Stimulated activated CD8-positive, alpha-beta memory T cell treated with anti-CD3 and anti-CD28 coated beads, Interleukin-7, amount 100 ng/mL, for 1 hour (primary cell): Measurements from ENCODE around the gene M6PR.
"Not testable (repeated sequence)": the region's sequence is repeated elsewhere in the genome, so short reads cannot be mapped to it uniquely, and the experiment has no call there.

Source experiments
- DNase-seq, 2 donors: peaks; one replicate each; pipeline ENCODE4 v3.0.0-alpha.2; 2020; ENCODE audit warnings: low read depth in 2 of 2

M6PR gene

DNA sequence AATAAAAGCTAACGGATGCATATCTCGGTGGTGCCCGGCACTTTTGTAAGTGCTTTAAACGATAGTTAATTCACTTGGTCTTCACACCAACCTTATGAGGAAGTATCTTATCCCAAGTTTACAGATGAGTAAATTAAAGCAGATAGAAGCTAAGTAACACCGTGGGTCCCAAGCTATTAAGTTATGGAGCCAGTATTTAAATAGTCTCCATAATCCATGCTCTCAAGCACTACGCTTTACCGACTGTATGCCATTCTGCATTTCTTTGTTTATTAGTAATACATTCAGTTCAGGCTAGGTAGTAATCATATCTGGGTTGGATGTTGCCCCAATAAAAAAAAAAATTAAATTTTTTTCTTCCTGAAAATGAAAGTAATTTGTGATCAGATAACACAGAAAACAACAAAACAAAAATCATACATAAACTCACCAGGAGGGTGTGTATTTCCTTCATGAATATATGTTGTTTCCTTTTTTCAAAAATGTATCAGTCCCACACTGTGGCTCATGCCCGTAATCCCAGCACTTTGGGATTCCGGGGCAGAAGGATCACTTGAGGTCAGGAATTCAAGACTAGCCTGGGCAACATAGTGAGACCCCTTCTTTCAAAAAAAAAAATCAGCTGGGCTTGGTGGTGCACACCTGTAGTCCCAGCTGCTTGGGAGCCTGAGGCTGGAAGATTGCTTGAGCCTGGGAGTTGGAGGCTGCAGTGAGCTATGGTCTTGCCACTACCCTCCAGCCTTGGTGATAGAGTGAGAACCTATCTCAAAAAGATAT lies 1.4 kb upstream of the M6PR start:
- DNase-seq, result no peak

DNA sequence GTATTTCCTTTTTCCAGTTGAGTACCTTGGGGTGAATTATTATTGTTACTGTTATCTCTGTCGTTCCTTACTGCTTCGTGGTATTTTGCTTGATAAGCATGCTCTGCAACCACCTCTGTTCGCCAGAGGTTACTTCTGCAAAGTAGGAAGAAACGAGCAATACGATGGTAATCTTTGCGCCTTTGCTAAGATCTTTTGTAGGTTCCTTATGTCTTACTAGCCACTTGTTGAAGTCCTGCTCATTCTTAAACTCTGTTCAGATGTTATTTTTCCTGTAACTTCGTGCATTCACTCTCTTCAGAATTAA lies 729 bp upstream of the M6PR start:
- no peak for DNase-seq

DNA sequence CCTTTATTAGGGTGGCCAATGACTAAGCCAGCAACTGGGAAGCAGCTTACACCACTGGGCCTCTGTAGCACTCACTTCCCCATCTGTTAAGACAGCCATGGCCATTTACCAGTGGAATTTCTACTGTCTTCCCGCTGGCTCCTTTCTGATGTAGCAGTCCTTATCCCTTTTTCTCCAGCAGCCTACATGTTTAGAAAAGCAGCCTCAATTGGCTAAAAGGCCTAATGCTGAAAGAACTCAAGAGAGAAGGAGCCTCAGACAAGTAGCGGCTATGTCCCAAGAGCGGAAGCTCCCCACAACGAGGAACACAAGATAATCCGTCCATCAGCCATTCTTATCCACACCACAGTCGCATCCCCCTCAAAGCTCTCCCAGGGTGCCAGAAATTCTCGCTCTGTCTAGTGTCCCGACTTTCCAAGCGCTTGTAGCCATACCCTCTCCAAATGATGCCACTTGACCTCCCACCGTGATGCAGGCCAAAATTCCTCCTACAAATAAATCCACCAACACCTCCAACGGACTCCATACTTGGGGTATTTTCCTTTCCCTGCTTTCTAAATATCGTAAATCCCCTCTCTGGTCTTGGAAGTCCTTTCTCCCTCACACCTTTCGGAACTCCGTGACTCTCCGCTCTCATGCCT lies 624 bp downstream of the M6PR start:
- no peak for DNase-seq

DNA sequence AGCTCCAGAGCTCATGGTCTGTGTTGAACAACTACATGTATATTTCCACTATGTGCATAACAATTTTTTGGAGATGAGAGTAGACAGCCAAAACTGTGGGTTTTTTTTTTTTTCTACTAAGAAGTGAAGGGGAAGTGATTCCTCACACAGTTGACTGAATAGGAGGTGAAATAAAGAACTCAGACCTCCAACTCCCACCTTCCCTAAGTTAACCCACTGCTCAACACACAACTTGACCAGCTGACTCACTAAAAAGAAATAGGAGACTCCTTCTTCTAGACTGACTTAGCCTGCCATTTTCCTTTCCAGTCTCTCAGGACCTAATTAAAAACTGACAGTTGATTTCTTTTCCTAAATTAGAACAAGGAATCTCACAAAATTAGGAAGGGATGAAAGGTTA lies 1.7 kb downstream of the M6PR start:
- no peak for DNase-seq

DNA sequence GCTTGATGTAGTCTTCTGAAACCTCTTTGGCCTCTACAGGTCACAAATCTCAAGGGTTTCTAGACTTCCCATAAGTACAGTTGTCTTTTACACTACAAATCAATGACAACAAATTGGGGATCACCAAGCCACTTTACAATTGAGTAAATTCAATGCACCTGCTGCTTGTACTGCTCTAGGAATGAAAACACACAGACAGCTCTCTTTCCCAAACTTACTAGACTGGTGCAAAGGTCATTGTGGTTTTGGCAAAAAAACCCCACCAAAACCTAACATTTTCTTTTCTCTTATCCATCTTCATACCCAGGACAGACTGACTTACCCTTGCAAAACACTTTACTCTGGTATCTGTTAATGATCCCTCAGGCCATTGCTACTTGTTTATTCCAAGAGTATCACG lies 2.7 kb downstream of the M6PR start:
- no peak for DNase-seq

DNA sequence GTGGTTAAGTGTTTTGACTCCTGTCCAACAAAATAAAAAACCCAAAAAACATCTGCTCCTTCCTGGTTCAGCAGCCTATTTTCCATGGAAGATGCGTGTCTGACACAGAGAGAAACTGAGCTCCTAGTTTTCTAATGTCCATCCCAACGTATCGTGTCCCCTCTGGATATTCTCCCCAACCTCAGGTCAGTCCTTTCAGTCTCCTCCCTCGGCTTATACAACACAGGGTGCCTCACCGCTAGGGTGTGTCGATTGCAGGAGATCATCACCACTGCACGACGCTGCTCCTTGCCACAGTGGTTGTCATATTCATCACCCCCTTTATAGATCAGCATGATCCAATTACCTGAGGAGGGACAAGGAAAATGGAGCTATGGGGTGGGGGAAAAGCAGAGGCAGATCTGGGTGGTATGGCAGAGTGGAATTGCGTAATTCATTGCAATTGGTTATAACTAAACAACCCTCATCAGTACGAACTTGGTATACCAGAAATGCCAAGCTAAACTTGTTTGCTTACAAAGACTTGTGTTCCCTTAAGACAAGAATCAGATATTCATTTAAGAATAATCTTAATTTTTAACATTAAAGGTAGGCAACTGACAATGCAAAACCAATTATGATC lies 5.8 kb downstream of the M6PR start:
- no peak for DNase-seq

DNA sequence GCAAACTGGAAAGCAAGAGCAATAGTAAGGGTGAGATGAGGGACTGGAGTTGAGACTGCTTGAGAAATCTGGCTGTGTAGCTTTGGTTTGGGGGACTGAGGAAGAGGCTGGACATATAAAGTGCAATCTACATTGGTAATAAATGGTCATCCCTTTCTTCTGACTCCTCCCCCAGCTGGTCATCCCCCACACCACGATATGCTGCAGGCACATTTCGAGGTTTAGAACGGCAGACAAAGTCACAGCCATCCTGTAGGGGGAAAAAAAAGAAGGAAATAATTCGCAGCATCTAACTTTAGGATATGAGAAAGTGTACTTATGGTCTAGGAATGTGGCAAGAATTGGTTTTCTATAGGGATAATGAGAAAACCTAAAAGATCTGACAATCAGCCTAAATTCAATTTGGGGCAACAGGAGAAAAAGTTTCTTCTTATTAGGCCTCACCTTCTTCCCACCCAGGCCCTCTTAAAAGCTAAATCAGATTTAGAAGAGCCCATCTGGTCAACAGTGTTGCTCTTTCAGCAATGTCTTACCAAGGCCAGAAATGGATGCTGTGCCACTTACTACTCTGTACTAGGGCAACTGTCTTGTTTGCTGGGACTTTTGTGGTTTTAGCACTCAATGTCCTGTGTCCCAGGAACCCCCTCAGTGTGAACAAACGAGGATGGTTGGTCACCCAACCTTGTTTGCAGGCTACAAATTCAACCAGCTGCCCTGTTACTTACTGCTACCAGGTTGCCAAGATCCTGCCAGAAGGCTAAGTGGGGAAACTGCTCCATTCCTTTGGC lies 7.6 kb downstream of the M6PR start:
- no peak for DNase-seq

DNA sequence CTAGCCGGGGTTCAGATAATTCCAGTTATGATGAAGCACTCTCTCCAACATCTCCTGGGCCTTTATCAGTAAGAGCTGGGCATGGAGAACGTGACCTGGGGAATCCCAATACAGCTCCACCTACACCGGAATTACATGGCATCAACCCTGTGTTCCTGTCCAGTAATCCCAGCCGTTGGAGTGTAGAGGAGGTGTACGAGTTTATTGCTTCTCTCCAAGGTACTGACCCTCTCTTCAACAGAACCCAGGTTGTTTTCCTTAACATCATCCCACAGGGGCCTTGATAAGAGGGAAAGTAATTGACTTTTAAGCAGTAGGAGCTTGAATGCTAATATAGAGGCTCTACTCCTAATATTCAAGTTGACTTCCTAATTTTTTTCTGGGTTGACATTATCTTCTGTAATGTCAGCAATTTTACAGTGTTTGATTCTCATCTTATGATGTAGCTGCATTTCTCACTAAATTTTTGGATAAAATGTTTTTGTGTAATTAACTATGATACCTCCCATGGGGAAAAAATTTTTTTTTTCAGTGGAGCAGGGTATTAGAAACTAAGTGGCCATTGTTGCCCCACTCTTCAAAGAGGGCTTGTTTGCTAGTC lies 11.5 kb downstream of the M6PR start:
- not testable (repeated sequence) for DNase-seq

DNA sequence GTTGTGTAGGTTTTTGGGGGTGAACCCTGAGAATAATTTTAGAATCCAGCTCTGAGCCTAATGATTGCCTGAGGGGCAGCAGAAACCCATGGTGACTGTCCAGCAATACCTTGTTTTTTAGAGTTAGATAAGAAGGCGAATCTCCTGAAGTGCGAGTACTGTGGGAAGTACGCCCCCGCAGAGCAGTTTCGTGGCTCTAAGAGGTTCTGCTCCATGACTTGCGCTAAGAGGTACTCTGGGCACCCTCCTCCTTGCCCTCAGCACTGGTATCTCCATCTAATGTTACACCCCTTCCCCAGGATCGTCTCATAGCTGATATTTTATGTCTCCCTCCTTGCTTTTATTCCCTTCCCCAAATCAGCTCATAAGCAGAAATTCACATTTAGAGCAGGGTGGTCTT lies 12.7 kb downstream of the M6PR start:
- DNase-seq, result no peak

DNA sequence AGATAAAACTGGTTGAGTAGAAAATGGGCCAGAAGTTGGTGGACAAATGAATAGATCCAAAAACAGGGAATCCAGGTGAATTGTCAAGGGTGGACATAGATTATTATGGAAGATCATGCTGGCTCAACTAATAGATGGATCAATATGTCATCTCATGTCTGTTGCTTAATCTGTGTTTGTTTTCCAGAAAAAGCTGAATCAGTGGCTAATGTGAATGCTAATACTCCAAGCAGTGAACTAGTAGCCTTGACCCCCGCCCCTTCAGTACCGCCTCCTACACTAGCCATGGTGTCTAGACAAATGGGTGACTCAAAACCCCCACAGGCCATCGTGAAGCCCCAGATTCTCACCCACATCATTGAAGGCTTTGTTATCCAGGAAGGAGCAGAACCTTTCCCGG lies 15.4 kb downstream of the M6PR start:
- DNase-seq, result not testable (repeated sequence)

DNA sequence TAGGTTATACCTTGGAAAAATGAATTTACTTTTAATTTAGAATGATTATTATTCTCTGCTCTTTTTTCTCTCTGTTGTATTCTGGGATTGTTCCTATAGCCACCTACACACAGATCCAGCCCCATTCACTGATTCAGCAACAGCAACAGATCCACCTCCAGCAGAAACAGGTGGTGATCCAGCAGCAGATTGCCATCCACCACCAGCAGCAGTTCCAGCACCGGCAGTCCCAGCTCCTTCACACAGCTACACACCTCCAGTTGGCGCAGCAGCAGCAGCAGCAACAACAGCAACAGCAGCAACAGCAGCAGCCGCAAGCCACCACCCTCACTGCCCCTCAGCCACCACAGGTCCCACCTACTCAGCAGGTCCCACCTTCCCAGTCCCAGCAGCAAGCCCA lies 17.0 kb downstream of the M6PR start:
- DNase-seq, result not testable (repeated sequence)

DNA sequence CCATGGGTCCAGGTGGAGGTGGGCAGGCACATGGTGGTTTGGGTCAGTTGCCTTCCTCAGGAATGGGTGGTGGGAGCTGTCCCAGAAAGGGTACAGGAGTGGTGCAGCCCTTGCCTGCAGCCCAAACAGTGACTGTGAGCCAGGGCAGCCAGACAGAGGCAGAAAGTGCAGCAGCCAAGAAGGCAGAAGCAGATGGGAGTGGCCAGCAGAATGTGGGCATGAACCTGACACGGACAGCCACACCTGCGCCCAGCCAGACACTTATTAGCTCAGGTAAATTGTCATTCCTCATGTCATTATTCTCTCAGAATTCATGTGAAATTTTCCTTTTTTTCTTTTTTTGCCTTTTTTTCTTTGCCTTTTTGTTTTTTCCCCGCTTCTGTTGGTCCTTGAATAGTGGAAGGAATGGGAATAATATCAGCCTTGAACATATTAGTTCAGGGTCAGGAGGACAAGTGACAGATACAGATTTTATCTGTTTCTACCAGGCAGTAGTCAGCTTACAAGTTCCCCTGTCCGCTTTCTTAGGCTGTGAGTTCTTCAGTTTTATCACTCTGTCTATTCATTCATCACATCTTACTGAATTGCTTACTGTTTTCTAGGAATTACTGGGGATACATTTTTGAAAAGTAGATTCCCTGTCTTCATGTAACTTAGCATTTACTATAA lies 18.7 kb downstream of the M6PR start:
- not testable (repeated sequence) for DNase-seq

DNA sequence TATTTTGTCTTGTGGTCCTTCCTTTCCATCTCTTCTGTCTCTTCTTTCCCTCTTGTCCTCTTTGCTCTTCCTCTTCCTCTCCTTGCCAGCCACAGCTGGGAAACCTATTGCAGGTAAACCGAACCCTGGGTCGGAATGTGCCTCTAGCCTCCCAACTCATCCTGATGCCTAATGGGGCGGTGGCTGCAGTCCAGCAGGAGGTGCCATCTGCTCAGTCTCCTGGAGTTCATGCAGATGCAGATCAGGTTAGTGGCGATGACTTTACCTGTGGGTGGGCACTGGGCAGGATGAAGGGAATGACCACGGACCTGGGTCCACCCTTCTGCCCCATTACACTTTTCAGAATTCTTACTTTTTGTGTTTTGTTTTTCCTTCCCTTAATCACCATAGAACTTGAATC lies 26.9 kb downstream of the M6PR start:
- DNase-seq, result no peak

DNA sequence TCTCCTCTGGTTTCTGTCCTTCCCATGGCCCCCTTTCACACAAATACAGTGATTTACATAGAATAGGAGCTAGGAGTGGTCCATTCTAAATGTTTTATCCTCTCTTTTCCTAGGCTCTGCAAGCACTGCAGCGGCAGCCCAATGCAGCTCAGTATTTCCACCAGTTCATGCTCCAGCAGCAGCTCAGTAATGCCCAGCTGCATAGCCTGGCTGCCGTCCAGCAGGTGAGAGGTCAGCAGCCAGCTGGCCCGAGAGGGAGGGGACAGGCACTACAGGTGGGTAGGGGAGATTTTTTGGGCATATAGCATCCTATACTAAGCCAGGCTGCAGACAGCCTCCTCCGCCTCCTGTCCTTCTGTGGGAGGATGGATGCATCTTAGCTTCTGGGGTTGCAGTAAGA lies 29.8 kb downstream of the M6PR start:
- DNase-seq, result not testable (repeated sequence)

DNA sequence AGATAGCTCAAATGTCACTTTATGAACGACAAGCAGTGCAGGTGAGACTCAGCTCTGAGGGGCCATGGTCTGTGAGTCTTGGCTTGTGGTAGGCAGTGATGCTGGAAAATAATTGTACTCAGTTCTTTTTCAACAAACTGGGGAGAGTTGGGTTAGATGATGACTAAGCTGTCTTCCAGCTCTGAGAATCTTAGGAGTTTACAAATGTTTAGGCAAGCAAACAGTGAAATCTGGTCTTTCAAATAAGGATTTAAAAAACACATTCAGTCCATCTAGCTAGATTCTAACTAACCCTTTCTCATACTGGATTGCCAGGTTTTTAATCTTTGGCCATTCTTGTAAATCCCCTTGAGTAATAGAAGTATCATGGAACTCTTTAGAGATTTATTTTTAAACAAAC lies 31.7 kb downstream of the M6PR start:
- no peak for DNase-seq

DNA sequence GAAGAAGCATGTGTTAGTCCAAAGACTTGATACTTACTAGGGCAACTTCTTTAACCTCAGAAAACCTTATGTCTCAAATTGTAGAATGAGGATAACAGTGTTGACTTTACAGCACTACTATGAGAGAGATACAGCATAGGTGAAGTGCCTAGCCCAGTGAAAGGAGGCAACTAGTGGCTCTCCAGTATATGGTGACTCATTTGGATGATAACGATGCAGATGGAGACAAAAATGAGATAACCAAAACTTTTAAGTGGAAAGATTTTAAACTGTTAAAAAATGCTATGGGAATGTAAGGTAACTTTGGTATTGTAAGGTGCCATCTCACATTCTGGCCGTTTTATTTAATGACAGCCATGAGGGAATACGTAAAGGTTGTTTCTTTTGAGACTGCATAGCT lies 32.4 kb downstream of the M6PR start:
- DNase-seq, result no peak

DNA sequence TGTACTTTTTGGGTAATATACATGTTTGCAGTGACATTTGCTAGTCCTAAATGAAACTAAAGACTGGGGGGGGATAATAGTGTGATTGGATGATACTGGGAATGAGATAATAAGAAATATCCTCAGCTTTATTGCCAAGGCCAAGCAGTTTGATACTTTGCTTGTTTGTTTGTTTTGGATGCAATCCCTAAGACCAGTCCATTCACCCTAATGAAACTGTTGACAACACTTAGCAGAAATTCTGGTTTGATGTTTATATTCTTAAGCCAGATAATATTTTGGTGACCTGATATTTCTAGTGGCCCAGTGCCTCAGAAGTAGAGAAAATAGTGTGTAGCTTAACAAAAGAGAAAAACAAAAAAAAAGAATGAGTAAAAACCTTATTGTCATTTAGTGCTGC lies 33.3 kb downstream of the M6PR start:
- no peak for DNase-seq

DNA sequence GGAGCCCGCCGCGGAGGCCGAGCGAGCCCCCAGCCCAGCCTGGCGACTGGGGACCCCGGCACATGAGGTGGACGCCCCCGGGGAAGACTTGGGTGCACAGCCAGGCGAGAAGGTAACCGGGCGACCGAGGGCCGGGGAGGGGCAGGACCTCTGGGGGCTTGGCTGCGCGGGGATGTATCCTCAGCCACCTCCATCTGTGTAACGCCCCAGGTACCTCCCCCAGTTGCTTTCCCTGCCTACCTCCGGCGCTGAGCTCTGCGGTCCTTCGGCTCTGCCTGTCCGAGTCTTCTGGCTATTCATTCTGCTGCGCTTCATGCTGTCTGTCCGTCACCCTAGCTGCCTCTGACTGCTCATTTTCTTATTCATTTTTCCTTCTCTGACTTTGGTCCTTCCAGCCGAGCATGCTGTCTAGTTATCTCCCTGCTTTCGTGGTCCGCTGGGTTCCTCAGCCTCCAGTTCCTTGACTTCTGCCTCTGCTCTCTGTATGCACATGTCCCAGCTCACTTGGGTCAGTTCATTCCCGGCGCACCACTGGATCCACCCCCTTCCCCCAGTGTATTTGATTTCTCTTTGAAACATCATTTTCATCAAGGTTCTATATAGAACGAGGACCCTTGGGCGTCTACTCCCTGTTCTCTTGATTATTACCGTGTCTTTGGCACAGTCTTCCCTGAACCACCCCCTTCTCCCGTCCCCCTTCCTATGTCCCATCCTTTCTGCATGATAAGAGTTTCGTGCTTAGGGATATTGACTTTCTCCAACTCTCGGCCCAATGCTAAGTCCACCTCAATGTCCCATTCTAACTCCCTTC lies 34.5 kb downstream of the M6PR start:
- DNase-seq, result peak; percentile 24 to 25

DNA sequence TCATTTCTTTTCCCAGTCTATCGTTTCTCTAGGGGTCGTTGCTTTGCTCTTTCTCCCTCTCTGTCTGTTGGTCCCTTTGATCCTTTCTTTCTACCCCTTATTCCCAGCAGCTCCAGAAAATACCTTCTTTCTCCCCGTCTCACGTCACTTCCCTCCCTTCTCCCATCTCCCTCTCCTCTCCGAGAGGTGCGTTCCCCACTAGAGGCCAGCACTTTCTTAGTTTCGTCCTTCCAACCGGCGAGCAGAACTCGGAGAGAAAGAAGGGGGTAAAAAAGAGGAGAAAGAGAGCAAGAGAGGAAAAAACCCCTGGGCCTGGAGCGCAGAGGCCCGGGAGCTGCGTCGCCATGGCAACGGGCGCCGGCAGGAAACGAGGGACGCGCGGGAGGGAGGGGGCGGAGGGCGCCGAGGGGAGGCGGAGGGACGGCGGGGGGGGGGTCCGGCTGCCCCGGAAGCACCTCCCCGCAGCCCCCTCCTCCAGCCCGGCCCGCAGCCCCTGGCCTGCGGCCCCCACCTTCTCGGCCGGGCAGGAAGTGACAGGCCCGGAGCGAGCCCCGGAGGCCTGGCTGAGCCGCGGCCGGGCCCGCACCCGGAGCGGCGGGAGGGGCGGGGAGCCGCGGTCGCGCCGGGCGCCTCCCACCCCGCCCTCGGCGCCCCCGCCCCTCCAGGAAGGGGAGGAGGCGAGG lies 35.3 kb downstream of the M6PR start, which contains the start of gene PHC1:
Gene PHC1, plus strand, starts transcription at position 477 of the 683 bp plus-strand sequence. CDS start 3,169 bp downstream, outside the sequence.
- peak; percentile 43 to 48 for DNase-seq

DNA sequence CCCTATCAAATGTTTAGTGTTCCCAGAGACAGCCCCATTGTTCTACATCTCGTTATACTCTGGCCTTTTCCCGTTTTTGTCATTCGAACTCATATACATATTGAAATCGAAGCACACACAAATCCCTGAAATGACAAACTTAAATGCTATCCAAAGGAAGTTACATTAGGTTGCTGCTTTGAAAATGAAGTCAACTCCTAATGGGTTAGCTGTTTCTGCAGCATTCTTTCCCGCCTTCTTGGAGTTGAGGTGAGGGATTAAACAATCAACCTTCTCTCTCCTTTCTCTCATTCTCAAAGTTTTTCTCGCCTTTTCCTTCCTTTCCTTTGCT lies 35.8 kb downstream of the M6PR start:
- no peak for DNase-seq
